ENCODE results near the gene ADAMTS3.
"Not testable (repeated sequence)": the region's sequence is repeated elsewhere in the genome, so short reads cannot be mapped to it uniquely, and the experiment has no call there.

The ADAMTS3 gene

DNA sequence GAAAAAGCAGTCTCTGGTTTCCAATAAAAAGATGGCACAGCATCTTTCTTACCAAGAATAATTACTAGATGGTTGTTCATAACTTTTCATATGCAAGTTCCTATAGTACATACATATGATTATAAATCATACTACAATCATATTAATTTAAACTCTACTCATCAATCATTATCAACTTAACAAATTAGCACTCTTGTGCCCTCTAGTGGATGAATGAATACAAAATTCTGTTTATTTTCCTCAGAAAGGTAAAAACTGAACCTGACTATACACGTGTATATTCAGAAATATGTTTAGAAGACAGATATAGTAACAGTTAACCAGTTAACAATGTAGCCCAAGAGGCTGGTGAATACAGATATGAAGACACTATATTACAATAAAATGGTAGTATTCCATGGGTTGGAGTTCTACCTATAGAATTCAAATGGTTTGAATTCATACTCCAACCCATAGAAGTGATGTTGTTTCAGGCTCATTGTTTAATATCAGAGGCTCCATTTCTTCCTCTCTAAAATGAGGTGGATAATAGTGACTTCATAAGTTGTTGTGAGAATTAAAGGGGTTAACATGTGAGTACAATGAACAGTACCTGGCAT, 100.0 kb downstream of the ADAMTS3 start:
- DNase-seq (ENCODE audit: low spot score), result peak; percentile 17

DNA sequence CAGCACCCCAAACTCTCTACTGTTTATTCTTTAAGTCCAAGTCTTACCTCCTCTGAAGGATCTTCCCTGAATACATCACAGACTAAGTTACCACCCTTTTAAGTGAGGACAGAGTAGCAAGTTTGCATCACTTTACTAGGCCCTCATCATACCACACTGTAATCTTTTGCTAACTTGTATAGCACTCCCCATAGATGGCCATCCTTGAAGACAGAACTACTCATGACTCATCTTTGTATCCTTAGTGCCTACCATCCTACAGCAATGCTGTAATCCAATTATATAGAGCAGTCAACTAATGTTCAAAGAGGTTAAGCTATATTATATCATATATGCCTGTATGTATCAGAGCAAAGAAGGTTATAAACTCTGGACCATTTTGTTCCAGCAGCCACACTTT, 101.4 kb downstream of the ADAMTS3 start:
- DNase-seq (ENCODE audit: low spot score), result no peak

DNA sequence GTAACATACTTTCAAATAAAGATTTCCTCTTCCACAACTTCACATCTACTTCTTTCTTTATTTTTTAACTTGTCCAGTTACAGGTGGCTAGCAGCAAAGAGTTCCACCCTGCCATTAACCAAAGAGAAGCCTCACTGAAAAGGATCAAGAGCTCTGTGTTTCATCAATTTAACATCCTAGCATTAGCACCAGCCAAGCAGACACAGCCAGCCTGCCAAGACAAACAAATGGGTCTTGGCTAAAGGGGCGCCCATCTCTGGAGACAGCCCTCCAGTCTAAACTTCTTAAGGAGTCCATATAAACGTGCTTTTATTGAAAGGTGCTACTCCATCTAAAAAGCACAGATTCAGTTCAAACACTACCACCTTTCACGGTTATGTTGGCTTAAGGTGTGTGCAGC, 105.3 kb downstream of the ADAMTS3 start:
- no peak for DNase-seq (ENCODE audit: low spot score)

DNA sequence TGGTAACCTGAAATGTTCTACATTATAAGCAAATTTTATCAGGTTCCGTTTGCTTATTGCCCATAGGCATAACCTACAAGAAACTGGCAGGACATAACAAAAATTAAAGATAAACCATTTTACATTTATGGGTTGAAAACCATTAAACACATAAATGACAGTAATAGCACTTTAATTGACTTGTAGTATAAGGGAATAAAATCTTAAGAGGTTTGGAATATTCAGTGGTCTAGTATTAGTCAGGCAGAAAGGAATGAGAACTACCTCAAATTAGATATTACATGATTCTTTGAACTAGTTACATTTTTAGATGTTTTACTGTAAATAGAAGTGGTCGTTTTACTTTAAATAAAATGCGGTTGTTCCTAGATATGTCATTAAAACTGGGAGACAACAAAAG, 111.9 kb downstream of the ADAMTS3 start:
- no peak for DNase-seq (ENCODE audit: low spot score)

DNA sequence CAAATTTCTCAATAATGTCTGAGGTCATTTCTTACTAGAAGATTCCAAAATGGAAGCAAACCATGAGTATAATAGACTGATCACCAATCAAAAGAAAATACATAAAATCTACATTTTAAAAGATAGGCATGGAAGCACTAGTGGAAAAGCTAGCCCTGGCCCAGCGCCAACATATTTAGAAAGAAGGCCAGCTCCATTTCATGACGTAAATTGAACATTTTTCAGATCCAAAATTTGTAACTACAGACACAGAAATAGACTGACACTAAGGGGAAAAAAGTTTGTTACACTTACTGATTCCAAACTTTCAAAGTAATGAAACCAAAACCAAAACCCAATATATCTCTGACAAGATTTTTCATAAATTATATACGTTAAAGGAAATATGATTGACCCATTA, 117.7 kb downstream of the ADAMTS3 start:
- DNase-seq (ENCODE audit: low spot score), result no peak

DNA sequence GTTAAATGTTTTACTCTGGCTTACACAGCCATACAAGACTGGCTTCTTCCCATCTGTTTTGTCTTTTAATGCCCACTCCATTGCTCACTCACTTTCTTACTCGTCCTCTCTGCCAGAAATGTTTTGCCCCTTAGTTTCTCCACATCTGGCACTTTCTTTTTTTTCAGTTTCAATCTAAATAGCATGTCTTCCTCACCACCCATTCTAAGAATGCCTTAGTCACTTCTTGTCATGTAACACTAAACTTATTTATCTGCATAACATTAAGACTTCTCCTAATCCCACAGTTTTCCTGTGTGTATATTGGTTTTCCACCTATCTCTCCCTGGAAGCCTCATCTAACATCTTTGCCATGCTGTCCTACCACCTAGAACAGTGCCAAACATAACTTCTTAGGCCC, 119.3 kb downstream of the ADAMTS3 start:
- no peak for DNase-seq (ENCODE audit: low spot score)

DNA sequence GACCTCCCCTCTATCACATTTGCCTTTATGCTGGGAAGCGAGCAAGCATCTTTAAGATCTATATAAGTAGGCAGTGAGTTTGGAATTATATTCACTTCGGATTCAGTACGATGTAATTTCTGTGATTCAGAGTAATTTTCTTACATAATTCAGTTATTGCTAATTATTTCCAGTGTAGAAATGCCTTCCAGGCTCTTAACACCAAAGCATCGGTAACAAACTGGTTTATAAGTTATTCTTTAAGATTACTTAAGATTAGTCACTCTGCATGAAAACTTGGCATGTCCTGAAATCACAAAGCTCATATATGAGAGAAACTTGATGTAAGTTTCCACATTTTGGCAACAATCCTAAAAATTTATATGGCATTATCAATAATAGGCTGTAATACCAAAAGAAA, 120.8 kb downstream of the ADAMTS3 start:
- DNase-seq (ENCODE audit: low spot score), result no peak

DNA sequence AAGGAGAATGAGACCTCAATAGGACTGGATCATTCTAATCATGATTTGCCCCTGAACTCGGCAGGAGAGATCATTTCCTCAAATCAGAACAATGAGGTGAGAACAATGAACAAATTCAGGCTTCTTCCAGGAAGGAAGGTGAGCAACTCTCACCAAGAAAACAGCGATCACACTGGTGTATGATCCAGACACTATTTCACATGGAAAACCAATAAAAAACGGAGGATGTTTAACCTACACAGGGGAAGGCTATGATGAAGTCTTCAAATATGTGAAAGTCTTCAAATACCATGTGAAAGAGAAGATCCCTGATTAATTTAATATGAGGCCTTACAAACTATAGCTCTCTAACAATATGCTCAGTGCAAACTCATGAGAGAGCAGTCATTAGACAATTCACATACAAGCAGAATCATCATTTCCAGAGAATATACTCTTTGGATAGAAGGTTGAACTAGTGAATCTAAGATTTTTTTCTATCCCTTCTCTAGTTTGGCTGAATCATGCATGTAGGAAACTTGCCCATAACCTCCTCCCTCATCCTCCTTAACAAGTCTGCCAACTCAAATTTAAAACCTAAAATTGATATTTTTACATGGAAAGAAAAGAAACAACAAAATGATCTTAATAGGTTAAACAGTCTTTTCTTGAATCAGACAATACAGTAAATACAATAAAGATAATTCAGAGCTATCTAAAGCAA, 122.5 kb downstream of the ADAMTS3 start:
- no peak for DNase-seq (ENCODE audit: low spot score)

DNA sequence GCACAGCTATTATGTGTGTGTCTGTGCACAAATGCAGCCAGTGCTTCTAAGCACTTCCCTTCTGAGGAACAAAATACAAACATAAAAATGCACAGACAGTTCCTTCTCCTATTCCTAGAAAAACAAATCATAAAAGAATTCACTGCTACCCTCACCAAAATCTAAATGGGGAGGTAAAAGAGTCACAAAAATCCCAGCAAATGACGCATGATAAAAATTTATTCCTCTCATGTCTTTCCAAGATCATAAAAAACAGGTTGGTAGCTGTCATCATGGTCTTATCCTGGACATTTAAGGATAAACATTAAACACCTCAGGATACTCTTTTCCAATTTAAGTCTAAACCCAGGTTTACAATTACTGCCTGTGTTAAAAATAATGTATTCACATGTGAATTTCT, 124.9 kb downstream of the ADAMTS3 start:
- no peak for DNase-seq (ENCODE audit: low spot score)

DNA sequence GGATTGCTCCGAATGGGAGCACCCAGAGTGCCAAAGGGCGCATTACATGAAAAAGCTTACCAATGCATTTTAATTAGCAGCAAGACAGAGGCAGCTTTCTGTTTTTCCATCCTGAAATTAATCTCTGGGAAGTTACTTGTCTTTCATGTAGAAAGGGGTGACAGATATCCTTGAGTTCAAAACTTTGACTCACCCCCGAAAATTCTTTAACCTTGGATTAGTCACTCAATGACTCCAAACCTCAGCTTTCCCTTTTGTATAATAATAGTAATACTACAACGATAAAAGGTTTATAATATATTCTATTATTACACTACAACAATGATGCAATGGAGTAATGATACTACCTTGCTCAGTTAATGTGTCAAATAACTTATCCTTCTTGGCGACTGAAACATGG, 126.3 kb downstream of the ADAMTS3 start:
- DNase-seq (ENCODE audit: low spot score), result no peak

DNA sequence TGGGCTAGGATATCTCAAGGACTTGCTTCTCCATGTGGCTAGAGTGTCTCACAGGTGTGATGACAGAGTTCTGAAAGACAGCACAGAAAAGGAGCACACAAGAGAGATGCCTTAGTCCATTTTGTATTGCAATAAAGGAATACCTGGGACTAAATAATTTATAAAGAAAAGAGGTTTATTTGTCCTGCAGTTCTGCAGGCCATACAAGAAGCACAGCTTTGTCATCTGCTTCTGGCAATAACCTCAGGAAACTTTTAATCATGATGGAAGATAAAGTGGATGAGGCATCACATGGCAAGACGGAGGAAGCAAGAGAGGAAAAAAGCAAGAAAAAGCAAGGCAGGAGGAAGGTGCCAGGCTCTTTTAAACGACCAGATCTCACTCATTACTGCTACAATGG, 126.9 kb downstream of the ADAMTS3 start:
- no peak for DNase-seq (ENCODE audit: low spot score)

DNA sequence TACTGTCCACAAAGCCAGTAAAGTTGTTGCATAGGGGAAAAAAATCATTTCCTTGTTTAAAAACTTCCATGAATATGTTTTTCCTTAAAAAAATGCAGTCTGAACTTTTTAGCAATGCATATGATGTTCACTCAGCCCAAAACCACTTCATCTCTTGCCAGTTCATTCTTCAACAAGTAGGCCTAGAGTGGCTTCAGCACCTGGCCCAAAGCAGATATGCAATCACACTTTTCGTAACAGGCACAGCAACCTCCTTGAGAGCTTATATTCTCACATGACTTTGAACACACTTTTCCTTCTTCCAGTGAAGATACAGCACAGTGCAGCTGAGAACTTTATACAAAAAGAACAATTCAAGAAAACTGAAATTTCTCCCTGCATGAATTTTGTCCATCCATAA, 128.6 kb downstream of the ADAMTS3 start:
- DNase-seq (ENCODE audit: low spot score), result no peak

DNA sequence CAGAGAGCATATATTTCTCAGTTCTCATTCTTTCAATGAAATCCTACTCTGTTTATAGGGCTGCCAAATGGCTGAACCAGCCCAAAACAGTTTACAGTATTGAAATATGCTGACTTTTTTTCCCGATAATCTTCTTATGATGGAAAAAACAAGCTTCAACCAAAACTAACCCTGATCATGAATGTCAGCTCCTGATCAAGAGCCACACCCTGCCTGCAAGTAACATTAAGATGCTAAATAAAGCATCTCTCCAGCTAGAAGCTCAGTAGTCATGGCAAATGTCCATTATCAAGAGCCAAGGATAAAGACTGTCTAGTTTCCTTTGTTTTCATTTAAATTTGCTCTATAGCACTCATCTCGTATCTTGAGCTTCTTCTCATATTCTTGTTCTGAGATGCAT, 136.0 kb downstream of the ADAMTS3 start:
- DNase-seq (ENCODE audit: low spot score), result no peak

DNA sequence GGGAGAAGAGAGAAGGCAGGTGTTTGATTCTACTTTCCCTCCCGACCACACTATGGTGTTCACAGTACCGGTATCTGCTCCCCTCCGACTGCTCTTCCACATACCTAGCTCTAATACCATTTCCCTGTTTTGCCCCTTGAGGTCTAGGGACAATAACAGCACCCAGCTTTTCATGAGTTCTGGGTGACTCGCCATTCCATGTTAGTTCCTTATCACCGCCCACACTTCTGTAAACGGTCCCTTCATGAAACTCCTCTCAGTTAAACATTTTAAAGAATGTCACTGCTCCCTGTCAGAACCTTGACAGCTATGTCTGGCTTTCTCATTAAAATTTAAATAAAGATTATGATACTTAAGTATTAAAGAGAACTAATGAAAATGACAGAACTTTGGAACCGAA, 136.7 kb downstream of the ADAMTS3 start:
- DNase-seq (ENCODE audit: low spot score), result no peak

DNA sequence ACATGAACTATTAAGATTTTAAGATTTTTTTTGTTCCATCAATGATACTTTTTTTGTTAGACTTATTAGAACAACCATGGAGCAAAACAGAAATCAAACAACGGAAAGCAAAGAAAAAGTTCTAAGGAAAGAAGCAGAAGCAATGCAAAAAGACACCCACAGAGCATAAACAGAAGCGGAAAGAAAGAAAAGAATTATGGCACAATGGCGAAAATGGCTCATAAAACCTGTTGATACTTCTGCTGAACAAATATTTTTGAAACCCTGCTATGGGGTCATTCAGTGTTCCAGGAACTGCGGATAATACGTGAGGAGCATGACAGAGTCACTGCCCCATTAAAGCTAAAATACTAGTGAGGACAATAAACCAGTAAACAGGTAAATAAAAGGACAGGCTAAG, 138.0 kb downstream of the ADAMTS3 start:
- DNase-seq (ENCODE audit: low spot score), result no peak

DNA sequence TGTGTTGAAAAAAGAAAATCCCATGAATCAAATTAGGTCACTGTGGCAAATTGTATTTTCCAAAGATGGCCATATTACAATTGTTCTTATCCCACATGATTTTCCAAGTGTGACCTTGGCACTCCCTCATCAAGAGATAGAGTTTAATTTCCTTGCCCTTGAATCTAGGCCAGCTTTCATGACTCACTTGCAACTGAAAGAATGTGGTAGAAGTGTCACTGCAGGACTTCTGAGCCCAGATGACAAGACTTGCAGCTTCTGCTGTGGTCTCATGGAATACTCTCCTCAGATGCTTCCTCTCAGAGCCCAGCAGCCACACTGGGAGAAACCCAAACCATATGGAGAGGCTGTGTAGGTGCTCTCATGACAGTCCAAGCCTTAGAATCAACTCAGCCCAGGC, 139.0 kb downstream of the ADAMTS3 start:
- DNase-seq (ENCODE audit: low spot score), result no peak

DNA sequence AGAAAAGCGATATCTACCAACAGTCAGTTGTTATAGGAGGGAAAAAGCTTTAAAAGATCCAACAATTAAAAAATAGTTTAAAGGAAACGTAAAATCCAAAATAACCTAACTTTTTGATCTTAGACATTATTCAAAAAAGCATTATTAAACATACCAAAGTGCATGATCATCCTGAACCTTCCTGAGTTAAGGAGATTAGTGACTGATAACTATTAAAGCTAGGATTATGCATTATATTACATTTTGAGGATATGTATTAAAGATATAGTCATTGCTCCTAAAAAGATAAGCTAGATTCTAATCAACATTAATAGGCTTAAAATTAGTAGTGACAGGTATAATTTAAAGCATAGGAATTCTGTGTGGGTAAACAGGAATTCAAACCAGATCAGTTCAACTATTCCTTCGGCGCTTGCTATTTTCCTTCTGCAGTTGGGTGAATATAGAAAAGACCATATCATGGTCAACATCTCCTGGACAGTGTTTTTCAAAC, 139.6 kb downstream of the ADAMTS3 start:
- no peak for DNase-seq (ENCODE audit: low spot score)

DNA sequence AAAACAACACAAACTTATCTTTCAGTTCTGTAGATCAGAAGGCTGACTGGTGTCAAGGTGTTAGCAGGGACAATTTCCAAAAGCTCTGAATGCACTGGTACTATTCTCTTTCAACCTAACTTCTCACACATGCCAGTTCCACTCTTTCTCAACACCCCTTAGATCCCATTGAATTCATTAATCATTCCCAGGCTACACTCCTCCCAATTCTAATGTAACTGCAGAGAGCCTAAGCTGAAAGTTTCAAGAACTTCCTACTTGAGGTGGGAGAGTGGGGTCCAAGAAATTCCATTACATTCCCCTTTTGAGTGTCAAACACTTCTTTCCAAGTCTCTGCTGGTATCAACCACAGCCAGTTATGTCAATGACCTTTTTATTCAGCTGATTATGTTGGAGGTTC, 142.0 kb downstream of the ADAMTS3 start:
- DNase-seq (ENCODE audit: low spot score), result no peak

DNA sequence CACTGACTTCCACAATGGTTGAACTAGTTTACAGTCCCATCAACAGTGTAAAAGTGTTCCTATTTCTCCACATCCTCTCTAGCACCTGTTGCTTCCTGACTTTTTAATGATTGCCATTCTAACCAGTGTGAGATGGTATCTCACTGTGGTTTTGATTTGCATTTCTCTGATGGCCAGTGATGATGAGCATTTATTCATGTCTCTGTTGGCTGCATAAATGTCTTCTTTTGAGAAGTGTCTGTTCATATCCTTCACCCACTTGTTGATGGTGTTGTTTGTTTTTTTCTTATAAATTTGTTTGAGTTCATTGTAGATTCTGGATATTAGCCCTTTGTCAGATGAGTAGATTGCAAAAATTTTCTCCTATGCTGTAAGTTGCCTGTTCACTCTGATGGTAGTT, 143.1 kb downstream of the ADAMTS3 start:
- not testable (repeated sequence) for DNase-seq (ENCODE audit: low spot score)

DNA sequence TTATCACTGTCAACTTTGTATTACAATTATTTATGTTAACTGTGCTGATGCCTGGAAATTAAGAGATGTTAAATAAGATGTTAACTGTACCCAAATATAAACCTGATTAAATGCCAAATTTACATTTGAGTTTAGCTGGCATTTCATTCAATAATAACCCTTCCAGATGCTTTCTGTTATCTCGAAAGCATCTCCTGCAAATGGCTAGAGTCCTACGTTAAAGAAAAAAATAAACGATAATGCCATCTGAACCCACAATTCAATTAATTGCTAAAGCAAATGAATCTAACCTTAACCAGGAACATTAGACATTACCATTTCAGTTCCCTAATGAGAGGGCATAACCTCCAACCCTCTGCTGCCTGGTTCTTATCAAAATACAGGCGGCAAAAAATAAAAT, 145.0 kb downstream of the ADAMTS3 start:
- no peak for DNase-seq (ENCODE audit: low spot score)

DNA sequence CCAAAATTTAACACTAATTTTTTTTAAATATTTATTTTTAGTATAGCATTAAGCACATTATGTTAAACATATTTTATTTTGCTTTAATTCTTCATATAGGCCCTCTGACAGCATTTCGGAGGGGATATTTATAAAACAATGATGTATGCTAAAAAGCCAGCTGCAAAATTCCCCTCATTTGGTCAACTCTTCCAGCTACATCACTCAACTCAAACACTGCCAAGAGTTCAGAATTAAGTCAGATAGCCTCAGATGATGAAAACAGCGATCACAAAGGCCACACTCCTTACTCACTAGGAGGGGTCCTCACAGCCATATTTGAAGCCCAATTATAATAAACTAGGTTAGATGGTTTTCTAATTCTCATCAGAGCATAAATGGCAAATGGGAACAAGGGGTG, 146.6 kb downstream of the ADAMTS3 start:
- no peak for DNase-seq (ENCODE audit: low spot score)

DNA sequence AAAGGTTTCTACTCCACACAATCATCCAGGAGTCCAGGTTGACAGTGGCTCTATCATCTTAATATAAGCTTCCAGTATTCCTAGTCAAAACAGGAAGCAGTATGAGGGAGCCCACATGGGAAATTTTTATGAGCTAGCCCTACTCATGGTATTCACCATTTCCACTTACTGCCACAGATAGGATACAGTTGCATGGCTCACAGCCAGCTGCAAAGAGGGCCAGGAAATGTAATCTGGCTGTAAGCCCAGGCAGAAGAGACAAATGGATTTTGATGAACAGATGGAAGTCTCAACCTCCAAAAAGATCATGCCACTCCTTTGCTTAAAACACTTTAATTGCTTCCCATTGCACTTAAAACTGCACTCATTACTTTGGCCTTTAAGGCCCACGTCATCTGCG, 150.6 kb downstream of the ADAMTS3 start:
- DNase-seq (ENCODE audit: low spot score), result no peak

DNA sequence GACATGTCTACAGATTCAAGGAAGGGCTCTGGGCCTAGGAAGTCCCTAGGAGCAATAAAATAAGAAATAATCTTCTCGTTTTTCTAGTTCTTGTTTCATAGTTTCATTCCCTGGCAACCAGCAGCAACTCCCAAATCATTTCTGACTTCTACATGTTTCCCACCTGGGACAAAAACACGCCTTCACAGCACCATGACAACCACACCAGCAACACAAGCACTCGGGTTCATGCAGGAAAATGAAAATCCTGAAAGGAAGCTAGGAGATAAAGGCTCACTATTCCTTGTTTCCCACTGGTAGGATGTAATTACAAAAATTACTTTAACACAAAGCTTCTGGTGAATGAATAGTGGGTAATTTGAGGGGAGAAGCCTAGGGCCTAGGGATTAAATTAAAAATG, 158.9 kb downstream of the ADAMTS3 start:
- DNase-seq (ENCODE audit: low spot score), result no peak

DNA sequence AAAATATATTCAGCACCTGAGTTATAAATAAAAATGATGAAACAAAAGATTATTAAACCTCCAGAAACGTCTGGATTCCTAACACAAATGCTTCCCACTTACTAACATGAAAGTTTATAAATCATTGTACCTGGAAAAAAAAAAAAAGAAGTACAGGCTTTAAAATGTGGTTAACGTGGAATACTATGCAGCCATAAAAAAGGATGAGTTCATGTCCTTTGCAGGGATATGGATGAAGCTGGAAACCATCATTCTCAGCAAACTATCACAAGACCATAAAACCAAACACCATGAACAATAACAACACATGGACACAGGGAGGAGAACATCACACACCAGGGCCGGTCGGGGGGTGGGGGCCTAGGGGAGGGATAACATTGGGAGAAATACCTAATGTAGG, 160.5 kb downstream of the ADAMTS3 start:
- DNase-seq (ENCODE audit: low spot score), result no peak

Measured in SW480 (cell line).